HG03354 (cell line): ENCODE results near the gene ZNF12.
"Not testable (repeated sequence)": the region's sequence is repeated elsewhere in the genome, so short reads cannot be mapped to it uniquely, and the experiment has no call there.

ENCODE experiments used
- ATAC-seq: cut with Tn5 transposase; IDR thresholded peaks from one replicate; pipeline ENCODE4 v1.9.1; 2021; ENCODE audit warnings: mild to moderate bottlenecking; ENCODE audit not compliant: unreplicated experiment, poor library complexity, severe bottlenecking

ZNF12 gene

GRCh38 chr7:6701860-6702259, 4.9 kb downstream of the ZNF12 start:
- no peak for ATAC-seq

GRCh38 chr7:6700793-6701192, 6.0 kb downstream of the ZNF12 start:
- ATAC-seq, result no peak

DNA sequence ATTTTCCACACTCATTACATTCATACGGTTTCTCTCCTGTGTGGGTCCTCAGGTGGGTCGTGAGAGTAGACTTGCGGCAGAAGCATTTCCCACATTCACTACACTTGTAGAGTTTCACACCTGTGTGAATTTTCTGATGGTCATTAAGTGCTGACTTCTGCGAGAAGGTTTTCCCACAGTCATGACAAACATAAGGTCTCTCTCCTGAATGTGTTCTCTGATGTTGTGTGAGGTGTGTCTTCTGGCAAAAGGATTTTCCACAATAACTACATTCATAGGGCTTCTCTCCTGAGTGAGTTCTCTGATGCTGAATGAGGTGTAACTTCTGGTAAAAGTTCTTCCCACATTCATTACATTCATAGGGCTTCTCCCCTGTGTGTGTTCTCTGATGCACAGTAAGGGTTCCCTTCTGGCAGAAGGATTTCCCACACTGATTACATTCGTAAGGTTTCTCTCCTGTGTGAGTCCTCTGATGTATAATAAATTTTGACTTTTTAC, 15.1 kb downstream of the ZNF12 start:
- ATAC-seq, result no peak

DNA sequence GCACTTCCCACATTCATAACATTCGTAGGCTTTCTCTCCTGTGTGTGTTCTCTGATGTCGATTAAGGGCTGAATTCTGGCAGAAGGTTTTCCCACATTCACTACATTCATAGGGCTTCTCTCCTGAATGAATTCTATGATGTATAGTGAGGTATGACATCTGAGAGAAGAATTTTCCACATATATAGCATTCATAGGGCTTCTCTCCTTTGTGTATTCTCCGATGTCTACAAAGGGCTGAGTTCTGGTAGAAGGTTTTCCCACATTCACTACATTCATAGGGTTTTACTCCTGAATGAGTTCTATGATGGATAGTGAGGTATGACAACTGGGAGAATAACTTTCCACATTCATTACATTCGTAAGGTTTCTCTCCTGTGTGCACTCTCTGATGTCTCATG, 15.6 kb downstream of the ZNF12 start:
- ATAC-seq, result no peak

DNA sequence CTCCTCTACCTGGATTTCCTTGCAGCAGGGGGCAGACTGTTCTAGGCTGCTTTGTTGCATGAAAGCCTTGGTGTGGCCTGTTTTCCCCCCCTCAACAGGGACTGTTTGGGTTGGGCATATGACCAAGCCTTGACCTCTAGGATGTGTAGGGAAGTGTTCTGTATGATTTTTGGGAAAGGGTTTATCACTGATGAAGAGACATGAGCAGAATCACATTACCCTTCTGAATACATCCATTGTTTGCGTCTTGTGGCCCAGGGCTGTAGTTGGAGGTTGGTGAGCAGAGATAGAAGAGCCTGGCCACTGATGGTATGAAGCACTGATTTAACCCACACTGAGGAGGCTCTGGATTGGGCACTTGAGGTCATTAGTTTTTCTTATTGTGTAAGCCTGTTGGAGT, 26.6 kb downstream of the ZNF12 start:
- no peak for ATAC-seq

DNA sequence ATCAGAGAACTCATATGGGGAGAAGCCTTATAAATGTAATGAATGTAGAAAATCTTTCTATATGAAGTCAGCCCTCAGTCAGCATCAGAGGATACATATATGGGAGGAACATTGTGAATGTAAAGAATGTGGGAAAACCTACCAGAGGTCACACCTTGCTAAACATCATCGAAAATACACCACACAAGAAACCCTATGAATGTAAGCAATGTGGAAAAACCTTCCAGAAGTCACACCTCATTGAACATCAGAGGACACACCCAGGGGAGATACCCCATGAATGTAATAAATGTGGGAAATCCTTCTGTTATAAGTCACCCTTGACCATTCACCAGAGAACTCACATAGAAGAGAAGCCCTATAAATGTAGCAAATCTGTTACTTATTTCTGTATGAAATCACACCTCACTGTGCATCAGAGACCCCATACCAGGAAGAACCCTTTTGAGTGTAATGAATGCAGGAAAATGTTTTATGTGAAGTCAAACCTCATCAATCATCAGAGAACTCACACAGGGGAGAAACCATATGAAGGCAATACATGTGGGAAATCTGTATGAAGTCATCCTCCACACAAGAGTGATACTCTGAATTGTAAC, 30.8 kb downstream of the ZNF12 start:
- ATAC-seq, result no peak

DNA sequence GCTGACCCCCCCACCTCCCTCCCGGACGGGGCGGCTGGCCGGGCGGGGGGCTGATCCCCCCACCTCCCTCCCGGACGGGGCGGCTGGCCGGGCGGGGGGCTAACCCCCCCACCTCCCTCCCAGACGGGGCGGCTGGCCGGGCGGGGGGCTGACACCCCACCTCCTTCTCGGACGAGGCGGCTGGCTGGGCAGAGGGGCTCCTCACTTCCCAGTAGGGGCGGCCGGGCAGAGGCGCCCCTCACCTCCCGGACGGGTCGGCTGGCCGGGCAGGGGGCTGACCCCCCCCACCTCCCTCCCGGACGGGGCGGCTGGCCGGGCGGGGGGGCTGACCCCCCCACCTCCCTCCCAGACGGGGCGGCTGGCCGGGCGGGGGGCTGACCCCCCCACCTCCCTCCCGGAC, 35.9 kb downstream of the ZNF12 start:
- not testable (repeated sequence) for ATAC-seq

- ATAC-seq, result no peak
Measured at GRCh38 chr7:6658618-6659345, 48.0 kb downstream of the ZNF12 start.

GRCh38 chr7:6656413-6656812, 50.3 kb downstream of the ZNF12 start:
- no peak for ATAC-seq

GRCh38 chr7:6655636-6656385, 50.9 kb downstream of the ZNF12 start:
- ATAC-seq, result no peak

DNA sequence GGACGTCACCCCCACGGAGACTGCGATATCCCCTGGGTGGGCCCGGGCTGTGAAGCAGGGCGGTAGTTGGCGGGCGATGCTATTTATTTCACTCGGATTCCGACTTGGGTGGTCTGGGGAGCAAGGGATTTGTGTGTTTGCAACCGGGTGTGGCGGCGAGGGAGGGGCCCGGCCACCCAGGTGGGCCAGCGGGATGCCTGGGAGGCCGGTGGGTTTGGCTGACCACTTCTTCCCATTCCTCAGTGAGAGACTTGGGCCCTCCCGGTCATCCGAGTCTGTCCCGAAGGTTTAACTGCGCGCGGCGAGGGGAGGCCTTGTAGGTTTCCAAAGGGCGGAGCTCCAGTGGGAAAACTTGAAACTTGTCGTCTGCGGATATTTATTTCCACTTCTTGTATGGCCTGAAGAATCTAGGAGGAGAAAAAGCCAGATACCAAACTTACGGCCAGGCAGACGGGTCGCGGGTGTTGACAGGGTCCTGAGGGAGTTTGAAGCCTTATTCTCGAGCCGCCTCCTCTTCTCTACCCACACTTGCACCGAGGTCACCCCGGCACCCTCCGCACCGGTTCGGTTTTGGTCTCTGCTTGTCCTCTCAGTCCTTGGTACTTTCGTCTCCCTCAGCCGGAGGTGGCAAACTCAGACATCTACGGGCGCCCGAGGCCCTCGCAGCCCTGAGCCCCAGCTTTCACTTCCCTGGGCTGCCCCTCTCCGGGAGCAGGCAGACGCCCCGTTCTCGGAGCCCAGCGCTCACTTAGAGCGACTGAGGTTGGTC, 51.7 kb downstream of the ZNF12 start:
- ATAC-seq, result no peak

DNA sequence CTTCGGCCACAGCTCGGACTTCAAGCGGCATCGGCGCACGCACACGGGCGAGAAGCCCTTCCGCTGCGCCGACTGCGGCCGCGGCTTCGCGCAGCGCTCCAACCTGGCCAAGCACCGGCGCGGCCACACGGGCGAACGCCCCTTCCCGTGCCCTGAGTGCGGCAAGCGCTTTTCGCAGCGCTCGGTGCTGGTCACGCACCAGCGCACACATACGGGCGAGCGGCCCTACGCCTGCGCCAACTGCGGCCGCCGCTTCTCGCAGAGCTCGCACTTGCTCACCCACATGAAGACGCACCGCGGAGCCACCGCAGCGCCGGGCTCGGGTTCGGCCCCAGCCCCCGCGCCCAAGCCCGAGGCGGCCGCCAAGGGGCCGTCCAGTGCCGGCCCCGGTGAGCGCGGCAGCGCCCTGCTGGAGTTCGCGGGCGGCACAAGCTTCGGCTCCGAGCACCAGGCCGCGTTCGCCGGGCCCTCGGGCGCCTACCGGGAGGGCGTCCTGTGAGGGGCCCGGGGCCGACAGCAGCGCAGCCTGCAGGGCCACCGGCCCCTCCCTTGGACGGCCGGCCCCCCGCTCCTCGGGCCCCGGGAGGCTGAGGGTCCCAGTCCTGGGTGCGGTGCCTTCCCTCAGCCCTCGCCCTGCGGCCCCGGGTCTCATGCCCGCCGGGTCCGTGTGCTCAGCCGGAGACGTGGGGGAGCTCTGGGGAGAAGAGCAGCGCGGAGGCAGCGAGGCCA, 52.5 kb downstream of the ZNF12 start:
- ATAC-seq, result no peak

- no peak for ATAC-seq
Measured at GRCh38 chr7:6653071-6654003, 53.4 kb downstream of the ZNF12 start.

DNA sequence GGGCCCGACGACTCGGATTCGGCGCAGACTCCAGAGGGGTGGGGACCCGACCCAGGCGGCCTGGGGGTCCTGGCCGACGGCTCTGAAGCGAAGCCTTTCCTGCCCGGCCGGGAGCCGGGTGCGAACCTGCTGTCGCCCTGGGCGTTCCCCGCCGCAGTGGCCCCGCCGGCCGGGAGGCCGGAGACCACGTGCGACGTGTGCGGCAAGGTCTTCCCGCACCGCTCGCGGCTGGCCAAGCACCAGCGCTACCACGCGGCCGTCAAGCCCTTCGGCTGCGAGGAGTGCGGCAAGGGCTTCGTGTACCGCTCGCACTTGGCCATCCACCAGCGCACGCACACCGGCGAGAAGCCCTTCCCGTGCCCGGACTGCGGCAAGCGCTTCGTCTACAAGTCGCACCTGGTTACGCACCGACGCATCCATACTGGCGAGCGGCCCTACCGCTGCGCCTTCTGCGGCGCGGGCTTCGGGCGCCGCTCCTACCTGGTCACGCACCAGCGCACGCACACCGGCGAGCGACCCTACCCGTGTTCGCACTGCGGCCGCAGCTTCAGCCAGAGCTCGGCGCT, 54.2 kb downstream of the ZNF12 start:
- ATAC-seq, result no peak

DNA sequence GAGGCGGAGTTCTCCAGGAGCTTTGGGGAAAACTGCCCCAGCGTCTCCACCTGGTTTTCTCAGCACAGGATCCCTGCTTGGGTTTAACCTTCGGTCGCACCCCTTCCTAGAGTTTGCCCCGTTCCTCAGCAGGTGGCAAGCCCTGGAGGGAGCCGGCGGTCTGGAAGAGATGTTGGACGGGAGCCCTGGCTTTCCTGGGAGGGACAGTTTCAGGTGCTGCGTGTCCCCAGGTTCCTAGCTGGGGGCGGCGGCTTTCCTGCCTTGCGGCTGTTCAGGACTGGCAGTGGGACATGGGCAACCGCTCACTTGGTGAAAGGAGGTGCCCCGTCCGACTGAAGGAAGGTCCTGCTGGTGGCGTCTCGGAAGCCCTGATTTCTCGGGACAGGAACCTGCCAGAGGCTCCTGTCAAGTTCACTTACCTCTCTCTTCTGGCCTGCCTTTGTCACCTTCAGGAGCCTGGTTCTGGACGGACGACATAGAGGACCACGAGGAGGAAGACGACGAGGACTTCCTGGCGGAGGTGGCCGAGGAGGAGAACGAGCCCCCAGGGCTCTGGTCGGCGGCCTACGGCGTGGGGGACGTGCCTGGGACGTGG, 54.8 kb downstream of the ZNF12 start:
- no peak for ATAC-seq

DNA sequence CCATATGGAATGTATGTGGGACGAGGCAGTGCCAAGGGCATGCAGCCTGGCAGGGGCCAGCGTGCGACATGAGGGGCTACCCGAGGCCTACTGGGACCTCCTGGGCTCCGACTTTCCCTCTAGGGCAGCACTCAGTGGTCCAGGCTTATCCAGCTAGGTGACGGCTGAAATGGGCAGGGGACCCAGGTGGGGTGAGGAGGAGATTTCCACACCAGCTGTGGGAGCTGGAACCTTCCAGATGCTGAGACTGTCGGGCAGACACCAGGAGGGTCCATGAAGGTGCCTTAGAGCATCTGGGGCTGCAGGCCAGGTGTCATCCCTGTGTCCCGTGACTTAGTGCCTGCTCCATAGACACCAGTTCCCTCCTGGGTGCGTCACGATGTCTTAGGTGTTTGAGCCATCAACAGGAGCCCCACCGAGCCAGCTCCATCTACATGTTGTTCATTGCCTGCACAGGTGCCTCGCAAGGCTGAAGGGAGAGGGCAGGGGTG, 56.2 kb downstream of the ZNF12 start:
- no peak for ATAC-seq

GRCh38 chr7:6650086-6650485, 56.7 kb downstream of the ZNF12 start:
- no peak for ATAC-seq
